IPS-11a (cell line): ENCODE data around the gene MRPL24.

Source experiments
- H3K4me3 ChIP-seq: one replicate; pipeline ENCODE4 v1.5.1; 2013; ENCODE audit warnings: low read depth, low read length, control low read depth

The MRPL24 gene

DNA sequence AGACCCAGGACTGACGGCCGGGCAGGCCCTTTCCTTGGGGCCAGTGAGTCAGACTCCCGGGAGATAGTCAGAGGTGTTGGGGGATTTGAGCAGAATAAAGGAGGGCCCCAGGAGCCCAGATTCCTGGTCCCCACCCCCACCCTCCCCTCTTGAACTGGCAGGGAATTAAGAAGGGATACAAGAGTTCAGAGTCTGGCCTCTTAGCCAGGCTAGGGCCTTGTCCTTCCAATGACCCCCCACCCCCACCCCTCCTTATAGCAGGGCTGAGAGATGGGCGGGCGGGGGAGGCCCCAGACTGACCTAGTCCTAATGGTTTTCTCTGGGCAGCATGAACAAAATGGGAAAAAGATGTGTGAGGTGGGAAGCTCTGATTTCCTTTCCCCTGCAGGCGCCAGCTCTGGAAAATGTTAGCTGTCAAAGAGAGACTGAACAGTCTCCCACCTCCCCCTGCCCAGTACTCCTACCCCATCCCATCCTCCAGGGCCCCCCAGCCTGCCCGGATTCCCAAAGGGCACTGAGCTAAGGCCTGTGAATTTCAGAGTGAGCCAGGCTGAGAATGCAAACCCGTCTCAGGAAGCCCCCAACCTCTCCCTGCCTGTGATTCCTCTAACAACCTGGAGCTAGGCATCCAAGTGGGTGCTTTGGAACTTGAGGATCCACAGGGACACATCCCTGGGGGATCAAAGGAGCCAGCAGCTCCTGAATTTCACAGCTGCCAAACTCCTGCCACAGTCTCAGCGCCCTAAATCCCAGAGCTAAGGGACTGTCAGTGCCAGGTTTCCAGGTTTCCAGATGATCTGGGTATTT, 29.7 kb downstream of the MRPL24 start:
- H3K4me3 ChIP-seq: no peak overlapping the region

DNA sequence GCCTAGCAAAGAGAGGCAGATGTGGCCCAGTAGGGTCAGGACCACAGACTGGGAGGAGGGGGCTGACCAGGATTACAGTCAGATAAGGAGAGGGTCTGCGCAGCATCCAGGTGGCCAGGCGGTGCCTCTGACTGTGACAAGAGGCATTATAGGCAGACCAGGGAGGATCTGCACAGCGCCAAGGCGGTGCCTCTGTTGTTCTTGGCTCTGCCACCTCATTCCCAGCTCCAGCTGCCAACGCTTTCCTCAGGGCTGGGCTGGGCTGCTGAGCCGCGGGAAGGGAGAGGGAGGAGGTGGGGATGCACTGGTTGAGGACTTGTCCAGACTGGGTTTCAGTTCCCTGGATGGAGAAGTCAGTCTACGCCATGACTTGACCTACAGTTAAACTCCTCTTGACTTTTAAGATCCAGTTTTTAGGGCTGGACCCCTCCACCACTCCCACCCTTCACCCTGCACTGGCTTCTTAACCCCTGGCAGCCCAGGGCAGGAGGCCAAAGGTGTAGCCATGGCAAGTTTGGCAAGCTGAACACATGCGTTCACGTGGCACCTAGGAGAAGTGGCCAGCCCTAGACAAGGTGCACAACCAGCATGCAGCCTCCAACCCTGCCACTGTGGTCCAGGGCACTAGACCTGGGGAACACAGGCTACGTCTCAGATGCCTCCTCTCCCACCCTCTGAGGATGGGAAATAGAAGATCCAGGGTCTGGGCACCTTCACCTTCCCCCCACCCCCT, 31.0 kb downstream of the MRPL24 start:
- no peak overlapping the region for H3K4me3 ChIP-seq

DNA sequence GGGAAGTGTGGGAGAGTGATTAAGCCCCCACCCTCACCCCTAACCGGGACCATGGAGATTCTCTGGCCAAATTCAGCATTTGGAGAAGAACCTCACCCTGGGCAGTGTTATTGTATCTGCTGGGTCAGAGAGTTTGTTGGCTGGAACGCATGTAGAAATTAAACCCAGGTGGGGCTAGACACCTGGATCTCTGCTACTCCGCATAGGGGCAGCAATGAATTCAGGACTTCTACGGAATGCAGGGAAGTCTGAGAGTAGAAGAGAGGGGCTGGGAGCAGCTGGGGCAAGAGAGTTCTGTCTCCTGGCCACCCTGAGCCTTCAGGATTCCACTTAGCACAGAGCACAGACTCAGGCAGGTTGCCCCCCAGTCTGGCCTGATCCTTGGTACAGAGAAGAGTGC, 31.9 kb downstream of the MRPL24 start:
- H3K4me3 ChIP-seq: no peak overlapping the region

GRCh38 chr1:156708218-156708661, 32.6 kb downstream of the MRPL24 start:
- peak overlapping the region; percentile 6 for H3K4me3 ChIP-seq

DNA sequence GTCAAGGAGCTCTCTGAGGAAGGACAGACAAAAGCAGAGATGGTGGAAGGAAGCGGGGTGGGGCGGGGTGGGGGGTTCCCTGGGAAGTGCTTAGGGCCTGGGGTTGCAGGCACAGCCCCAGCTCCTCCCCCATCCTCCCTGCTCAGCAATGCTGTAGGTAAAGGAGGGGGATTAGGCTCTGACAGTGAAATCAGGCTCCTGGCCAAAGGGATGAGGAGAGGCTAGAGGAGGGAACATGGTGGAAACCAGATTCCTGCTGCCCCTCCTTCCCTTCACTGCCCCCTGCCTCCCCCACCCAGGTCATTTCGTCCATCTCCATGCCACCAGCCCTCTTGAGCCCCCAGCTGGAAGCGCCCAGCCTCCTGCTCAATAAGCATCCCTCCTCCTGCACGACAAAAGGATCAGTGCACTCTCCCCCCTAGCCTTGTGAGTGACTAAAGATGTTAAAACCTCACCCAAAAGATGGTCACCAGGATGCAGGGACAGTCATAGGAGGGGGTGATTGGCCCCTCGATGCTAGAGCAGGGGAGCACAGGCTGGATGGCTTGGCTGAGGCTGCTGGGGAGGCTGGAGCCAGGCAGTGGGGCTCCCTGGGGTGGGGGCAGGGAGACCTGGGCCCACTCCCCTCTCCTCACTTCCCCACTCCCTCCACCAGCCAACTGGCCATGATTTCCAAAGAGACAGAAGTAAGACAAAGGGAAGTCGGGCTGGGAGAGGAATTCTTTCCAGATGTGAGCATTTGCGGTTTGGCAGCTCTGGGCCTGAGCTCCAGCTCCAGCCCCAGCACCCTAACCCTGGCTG, 33.3 kb downstream of the MRPL24 start:
- peak overlapping the region; percentile 6 for H3K4me3 ChIP-seq

DNA sequence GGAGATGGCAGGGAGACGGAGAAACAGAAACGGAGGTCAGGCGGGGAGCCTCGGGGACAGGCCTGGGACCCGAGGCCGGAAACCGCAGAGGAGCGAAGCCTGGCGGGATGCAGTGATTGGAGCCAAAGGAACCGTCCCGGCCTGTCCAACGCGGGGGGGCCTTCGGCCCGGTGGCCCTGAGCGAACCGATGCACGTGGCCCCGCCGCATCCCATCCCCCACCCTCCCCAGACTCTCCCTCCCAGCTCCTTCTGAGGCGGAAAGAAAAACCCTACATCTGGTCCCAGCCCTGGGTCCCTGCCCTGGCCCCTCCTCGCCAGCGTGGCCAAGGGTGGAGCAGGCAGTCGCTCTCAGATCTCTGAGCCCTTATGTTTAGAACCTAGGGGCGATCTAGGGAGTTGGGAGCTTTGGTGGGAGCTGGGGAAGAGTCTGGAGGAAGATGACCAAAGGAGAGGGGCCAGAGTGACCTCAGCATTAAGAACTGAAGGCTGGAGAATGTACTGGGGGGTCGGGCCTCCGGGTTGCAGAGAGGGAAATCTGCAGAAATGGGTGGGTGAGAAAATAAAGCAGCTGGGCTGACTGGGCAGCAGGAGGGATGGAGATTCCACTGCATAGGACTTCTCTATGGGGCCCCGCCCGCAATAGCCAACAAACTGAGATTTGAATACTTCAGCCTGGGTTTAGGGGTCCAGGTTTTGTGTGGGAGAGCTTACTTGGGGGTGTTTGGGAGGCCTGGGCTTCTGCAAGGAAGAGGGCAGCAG, 34.1 kb downstream of the MRPL24 start:
- H3K4me3 ChIP-seq: peak overlapping the region; percentile 46

GRCh38 chr1:156705918-156706656, 34.8 kb downstream of the MRPL24 start:
- peak overlapping the region; percentile 46 for H3K4me3 ChIP-seq

- H3K4me3 ChIP-seq: peak within 1 kb of the TSS; percentile 63
Observed at GRCh38 chr1:156705321-156705917, 35.5 kb downstream of the MRPL24 start, which contains the start of gene CRABP2. Gene CRABP2, minus strand, starts transcription at chr1:156705583. Its CDS starts 137 bp downstream, at chr1:156705446.

- H3K4me3 ChIP-seq: peak overlapping the region; percentile 63
Observed at GRCh38 chr1:156704930-156705320, 36.0 kb downstream of the MRPL24 start.

- peak overlapping the region; percentile 63 for H3K4me3 ChIP-seq
Observed at GRCh38 chr1:156704166-156704711, 36.6 kb downstream of the MRPL24 start.

GRCh38 chr1:156703741-156704140, 37.1 kb downstream of the MRPL24 start:
- no peak overlapping the region for H3K4me3 ChIP-seq

DNA sequence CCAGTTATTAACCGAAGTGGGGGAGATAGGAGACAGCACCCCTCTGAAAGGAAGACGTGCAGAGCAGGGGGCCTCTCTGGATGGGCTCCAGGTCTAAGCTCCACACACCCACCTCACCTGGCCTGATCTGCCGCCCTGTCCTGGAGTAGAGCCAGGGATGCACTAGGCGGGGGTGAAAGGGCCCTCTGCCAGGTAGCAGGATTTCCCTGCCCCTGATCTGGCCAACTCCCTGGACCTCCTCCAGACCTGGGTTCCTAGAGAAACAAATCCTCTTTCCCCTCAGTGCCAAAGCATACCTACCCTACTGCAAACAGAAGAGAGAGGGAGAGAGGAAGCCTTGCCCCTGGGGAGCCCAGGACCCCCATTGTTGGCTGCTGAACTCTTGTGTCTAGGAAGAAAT, 37.6 kb downstream of the MRPL24 start:
- no peak overlapping the region for H3K4me3 ChIP-seq

- no peak overlapping the region for H3K4me3 ChIP-seq
Observed at GRCh38 chr1:156700736-156701531, 40.0 kb downstream of the MRPL24 start.

DNA sequence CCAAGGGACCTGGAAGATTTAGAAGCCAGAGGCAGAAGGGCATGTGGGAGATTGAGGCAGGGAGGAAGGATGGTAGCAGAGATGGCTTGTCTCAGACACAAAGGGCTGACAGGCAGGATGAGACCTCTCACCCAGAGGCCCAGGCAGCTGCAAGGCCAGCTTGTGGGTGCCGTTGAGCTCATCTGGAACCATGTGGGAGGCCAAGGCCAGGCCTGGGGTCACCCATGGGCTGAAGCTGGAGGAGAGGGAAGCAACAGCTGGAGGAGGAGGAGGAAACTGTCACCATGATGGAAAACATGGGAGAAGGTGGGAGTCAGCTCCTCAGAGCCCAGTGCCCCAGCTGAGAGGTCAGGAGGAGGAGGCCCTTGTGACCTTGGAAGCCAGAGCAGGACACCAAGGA, 41.9 kb downstream of the MRPL24 start:
- H3K4me3 ChIP-seq: no peak overlapping the region

DNA sequence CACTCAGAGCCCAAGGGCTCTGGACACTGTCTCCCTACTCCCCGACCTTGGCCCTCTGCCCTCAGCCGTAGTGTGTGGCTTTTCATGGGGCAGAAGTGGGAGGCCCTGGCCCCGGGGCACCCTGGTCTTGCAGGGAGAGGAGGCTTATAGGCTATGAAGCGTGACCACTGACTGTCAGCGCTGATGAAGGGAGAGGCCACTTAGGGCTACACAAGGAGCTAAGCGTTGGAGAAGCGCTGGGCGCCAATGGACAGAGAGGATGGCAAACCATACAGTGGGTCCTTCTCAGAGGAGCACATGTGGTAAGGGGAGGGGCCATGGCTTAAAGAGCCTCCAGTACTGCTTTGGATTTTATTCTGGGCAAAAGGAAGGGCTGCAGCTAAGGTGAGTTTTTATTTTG, 43.4 kb downstream of the MRPL24 start:
- no peak overlapping the region for H3K4me3 ChIP-seq

DNA sequence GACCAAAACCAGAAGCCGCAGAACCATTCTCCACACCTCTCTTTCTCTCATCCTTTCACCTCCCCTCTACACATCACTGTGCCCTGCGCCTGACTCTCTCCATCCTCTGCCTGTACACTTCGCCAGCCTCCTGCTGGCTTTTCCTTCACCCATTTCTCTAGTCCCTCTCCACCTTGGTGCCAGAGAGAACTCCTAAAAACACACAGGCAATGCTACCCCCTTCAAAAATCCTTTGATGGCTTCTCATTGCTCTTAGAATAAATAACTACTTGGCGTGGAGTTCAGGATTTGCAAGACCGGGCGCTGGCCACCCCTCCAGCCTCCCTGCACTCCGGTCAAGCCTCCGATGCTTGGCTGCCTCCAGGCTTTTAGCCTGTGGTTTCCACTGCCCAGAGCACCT, 44.1 kb downstream of the MRPL24 start:
- H3K4me3 ChIP-seq: no peak overlapping the region

GRCh38 chr1:156694690-156694962, 46.3 kb downstream of the MRPL24 start:
- no peak overlapping the region for H3K4me3 ChIP-seq

GRCh38 chr1:156693848-156694689, 46.8 kb downstream of the MRPL24 start:
- H3K4me3 ChIP-seq: no peak overlapping the region
